ENCODE results near the gene PLCB4. TPM values are rescaled to one million over a fixed set of nuclear protein-coding genes. Genes with fewer than 3 reads are reported as not detected.
A peak's percentile ranks its signal among the peaks of the same experiment; 100 is the strongest.

Gene PLCB4
- polyA plus RNA-seq, 1 experiment, result 18.6 TPM

DNA sequence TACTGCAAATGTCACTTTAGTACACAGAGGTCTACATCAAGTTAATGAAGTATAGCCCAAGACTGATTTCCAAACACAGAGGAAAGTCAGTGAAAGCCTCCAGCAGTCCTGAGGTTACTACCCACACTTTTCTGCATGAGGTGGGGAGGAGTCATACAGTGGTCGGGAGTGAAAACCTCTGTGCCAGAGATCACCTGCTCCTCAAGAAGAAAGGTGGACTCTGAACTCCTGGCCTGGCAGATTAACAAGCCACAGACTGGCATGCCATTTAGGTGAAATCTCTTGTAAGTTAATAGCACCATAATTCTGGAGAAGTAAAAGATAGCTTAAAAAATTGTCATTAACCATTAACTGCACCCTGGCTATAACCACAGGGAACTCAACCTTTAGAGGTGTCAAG is 320.5 kb downstream of the PLCB4 start:
- TF ChIP-seq, protein P1, sequence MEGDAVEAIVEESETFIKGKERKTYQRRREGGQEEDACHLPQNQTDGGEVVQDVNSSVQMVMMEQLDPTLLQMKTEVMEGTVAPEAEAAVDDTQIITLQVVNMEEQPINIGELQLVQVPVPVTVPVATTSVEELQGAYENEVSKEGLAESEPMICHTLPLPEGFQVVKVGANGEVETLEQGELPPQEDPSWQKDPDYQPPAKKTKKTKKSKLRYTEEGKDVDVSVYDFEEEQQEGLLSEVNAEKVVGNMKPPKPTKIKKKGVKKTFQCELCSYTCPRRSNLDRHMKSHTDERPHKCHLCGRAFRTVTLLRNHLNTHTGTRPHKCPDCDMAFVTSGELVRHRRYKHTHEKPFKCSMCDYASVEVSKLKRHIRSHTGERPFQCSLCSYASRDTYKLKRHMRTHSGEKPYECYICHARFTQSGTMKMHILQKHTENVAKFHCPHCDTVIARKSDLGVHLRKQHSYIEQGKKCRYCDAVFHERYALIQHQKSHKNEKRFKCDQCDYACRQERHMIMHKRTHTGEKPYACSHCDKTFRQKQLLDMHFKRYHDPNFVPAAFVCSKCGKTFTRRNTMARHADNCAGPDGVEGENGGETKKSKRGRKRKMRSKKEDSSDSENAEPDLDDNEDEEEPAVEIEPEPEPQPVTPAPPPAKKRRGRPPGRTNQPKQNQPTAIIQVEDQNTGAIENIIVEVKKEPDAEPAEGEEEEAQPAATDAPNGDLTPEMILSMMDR (IDR thresholded peaks at IDR 0.05; ENCODE audit: low read depth, low read length), result no peak
- Histone ChIP-seq H3K9me3 (ENCODE audit: control insufficient read depth, insufficient read depth, low read length) (peaks cover 10% of the 10 kb centered on the region; the same call in 1 of the 2 replicates), H3K27ac (ENCODE audit: low read depth, low read length) (no peak overlapping the region), H3K27me3 (ENCODE audit: control insufficient read depth, insufficient read depth, low read length) (no peaks in the 10 kb centered on the region), H3K4me3 (ENCODE audit: low read depth, low read length) (no peak overlapping the region)
- CTCF ChIA-PET, result interaction anchor here (0.6 to 5.7 kb wide), 4 partner anchors 18 to 630 kb away, joined by 3 to 55 read pairs (median 7); no protein-coding TSS in a partner anchor
- DNase-seq (ENCODE audit: low read depth, low spot score), result no peak
- POLR2A ChIA-PET, result no interaction called here

DNA sequence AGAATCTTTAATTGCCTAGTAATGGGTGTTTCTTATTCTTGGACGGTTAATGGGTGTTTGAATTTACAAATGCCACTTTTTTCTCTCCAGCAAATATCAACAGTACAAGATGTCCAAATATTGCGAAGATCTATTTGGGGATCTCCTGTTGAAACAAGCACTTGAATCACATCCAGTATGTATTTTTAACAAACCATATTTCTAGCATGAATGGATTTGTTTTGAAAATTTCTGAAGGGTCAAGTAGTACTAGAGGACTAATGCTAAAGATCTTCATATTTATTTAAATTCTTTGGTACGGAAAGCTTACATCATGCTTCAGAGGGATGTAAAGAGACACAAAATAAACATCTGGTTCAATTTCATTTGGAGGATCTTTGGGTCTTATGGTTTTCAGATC is 321.6 kb downstream of the PLCB4 start:
- POLR2A ChIA-PET, result no interaction called here
- CTCF ChIA-PET, result interaction anchor here (0.9 to 5.7 kb wide), 3 partner anchors 17 to 630 kb away, joined by 8 to 55 read pairs (median 9); no protein-coding TSS in a partner anchor
- no peak for DNase-seq (ENCODE audit: low read depth, low spot score)
- TF ChIP-seq, protein P1 (IDR thresholded peaks at IDR 0.05; ENCODE audit: low read depth, low read length), result no peak
- peaks cover 7% of the 10 kb centered on the region; the same call in 1 of the 2 replicates for H3K9me3 ChIP-seq (ENCODE audit: control insufficient read depth, insufficient read depth, low read length)
- H3K27ac ChIP-seq (ENCODE audit: low read depth, low read length), result no peak overlapping the region
- H3K4me3 ChIP-seq (ENCODE audit: low read depth, low read length), result no peak overlapping the region
- no peaks in the 10 kb centered on the region for H3K27me3 ChIP-seq (ENCODE audit: control insufficient read depth, insufficient read depth, low read length)

DNA sequence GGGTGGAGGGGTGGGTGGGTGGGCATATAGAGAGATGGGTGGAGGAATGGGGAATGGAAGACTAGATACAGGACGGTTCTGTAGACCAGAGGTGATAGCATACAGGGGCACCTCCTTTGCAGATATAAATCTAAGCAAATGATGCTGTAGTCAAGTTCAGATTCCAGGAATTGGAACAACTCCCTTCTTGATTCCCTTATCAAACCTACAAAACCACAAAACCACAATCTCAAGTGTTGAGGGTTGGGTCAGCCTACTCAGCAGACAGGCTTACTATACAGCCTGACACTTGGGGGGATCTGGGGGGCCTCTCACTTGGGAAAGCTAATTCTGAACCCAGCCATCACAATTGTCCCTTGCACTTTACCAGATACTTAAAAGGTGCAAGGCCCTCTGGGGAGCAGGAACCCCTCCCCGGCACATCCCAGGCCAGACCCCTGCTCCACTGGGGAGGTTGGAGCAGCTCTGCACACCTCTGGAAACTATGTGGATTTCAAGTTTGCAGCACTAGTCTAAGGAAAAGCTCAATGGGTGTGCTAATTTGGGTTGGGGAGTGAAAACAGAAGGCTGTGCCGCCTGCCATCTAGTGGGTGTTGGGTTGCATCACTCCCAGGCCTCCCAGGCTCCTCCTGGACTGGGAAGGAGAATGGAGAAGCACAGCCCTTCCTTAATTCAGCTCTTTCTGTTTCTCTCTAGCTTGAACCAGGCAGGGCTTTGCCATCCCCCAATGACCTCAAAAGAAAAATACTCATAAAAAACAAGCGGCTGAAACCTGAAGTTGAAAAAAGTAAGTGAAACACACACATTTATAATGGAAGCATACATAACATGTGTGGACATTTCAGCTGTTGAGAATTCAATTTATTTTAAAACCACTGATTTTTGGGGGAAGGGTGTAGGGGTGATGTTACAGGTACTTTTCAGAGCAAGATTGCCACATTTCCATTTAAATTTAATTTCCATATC is 324.3 kb downstream of the PLCB4 start:
- Histone ChIP-seq H3K27ac (ENCODE audit: low read depth, low read length) (no peak overlapping the region), H3K9me3 (ENCODE audit: control insufficient read depth, insufficient read depth, low read length) (no peaks in the 10 kb centered on the region), H3K4me3 (ENCODE audit: low read depth, low read length) (no peak overlapping the region), H3K27me3 (ENCODE audit: control insufficient read depth, insufficient read depth, low read length) (no peaks in the 10 kb centered on the region)
- POLR2A ChIA-PET, result interaction anchor here (1.0 kb wide), 1 partner anchor 539 kb away, joined by 5 read pairs; no protein-coding TSS in a partner anchor
- DNase-seq (ENCODE audit: low read depth, low spot score), result no peak
- CTCF ChIA-PET, result interaction anchor here (0.6 to 5.7 kb wide), 77 partner anchors 8 to 1350 kb away, joined by 3 to 72 read pairs (median 4); partner anchors contain the start of gene PLCB4
- TF ChIP-seq, protein P1 (IDR thresholded peaks at IDR 0.05; ENCODE audit: low read depth, low read length), result peak; percentile 92

DNA sequence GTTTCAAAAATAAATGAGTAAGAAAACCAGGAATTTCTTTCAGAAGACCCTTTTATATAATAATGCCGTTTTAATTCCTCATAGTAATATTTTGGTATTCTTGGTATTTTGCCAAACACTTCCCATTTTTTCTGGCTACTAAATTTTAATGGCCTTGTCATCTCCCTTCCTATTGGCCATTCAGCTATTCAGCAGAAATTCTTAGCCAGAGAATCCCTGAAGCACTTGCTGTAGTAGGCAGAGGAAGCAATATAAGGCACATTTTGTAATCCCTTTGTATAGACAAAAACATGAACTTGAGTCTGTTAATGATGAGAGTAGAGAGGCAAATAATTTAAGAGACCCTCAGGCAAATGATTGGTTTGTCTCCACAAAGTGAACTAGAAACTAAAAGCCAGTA is 327.1 kb downstream of the PLCB4 start:
- Histone ChIP-seq H3K9me3 (ENCODE audit: control insufficient read depth, insufficient read depth, low read length) (no peaks in the 10 kb centered on the region), H3K4me3 (ENCODE audit: low read depth, low read length) (no peak overlapping the region), H3K27ac (ENCODE audit: low read depth, low read length) (no peak overlapping the region), H3K27me3 (ENCODE audit: control insufficient read depth, insufficient read depth, low read length) (no peaks in the 10 kb centered on the region)
- ChIA-PET CTCF (interaction anchor here (1.1 to 2.5 kb wide), 6 partner anchors 12 to 646 kb away, joined by 3 to 8 read pairs (median 5); no protein-coding TSS in a partner anchor), POLR2A (no interaction called here)
- TF ChIP-seq, protein P1 (IDR thresholded peaks at IDR 0.05; ENCODE audit: low read depth, low read length), result no peak
- DNase-seq (ENCODE audit: low read depth, low spot score), result no peak

DNA sequence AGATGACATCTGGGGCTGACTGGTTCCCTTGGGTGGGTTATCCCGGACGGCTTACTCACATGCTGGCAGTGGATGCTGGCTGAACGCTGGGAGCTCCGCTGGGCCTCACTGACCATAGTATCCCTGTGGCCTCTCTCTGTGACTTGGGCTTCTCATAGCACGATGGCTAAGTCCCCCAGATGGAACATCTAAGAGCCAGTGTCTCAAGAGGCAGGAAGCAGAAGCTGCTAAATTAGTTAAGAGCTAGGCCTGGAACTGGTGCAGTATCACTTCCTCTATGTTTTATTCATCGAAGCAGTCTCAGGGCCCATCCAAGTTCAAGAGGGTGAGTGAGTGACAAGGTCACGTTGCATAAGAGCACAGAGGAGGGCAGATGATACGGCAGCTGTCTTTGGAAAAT is 329.0 kb downstream of the PLCB4 start:
- Histone ChIP-seq H3K4me3 (ENCODE audit: low read depth, low read length) (no peak overlapping the region), H3K9me3 (ENCODE audit: control insufficient read depth, insufficient read depth, low read length) (no peaks in the 10 kb centered on the region), H3K27ac (ENCODE audit: low read depth, low read length) (no peak overlapping the region), H3K27me3 (ENCODE audit: control insufficient read depth, insufficient read depth, low read length) (no peaks in the 10 kb centered on the region)
- TF ChIP-seq, protein P1 (IDR thresholded peaks at IDR 0.05; ENCODE audit: low read depth, low read length), result no peak
- DNase-seq (ENCODE audit: low read depth, low spot score), result no peak
- POLR2A ChIA-PET, result no interaction called here
- CTCF ChIA-PET, result interaction anchor here (1.4 to 2.4 kb wide), 2 partner anchors 10 to 212 kb away, joined by 5 to 11 read pairs; no protein-coding TSS in a partner anchor

All from AG04450 (cell line).